HG02970 (cell line): Measurements from ENCODE around the gene PER3.

Experiments used
- ATAC-seq: cut with Tn5 transposase; IDR thresholded peaks from one replicate; pipeline ENCODE4 v1.9.1; 2021; ENCODE audit warnings: mild to moderate bottlenecking, moderate library complexity, moderate number of reproducible peaks; ENCODE audit not compliant: unreplicated experiment, low FRiP score

PER3 gene

DNA sequence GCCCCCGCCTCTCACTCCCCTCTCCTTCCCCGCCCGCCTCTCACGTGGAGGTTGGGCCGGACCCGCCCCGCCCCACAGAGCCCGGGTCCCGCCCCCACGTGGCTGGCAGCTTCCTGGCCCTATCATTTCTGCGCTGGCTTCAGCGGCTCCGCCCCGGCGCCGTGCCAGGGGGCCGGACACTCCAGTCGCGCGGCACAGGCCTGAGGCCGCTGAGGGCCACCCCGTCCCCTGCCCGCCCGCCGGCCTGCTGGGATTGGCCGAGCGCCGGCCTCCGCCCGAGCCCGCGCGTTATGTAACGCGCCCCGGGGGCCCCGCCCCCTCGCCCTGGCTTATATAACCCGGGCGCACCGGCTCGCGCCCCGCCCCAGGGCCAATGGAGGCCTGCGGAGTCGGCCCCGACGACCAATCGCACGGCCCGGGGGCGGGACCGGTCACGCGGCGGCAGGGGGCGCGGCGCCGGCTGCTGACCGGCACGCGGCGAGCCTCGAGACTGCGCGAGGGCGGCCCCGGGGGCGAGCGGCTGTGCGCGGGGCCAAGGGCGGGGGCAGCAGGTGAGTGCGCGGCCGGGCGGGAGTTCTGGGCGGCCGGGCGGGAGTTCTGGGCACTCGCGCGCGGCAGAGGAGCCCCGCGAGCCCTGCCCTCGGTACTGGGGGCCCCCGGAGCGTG, at the start of gene PER3:
PER3 (plus strand) TSS at position 466 of the 666 bp plus-strand sequence. CDS start 587 bp downstream, outside the sequence.
- ATAC-seq: peak; percentile 89

DNA sequence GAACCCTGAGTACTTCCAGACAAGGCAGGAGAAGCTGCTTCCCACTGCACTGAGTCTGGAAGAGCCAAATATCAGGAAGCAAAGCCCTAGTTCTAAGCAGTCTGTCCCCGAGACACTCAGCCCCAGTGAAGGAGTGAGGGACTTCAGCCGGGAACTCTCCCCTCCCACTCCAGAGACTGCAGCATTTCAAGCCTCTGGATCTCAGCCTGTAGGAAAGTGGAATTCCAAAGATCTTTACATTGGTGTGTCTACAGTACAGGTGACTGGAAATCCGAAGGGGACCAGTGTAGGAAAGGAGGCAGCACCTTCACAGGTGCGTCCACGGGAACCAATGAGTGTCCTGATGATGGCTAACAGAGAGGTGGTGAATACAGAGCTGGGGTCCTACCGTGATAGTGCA, 46.0 kb upstream of the PER3 start:
- ATAC-seq: no peak

DNA sequence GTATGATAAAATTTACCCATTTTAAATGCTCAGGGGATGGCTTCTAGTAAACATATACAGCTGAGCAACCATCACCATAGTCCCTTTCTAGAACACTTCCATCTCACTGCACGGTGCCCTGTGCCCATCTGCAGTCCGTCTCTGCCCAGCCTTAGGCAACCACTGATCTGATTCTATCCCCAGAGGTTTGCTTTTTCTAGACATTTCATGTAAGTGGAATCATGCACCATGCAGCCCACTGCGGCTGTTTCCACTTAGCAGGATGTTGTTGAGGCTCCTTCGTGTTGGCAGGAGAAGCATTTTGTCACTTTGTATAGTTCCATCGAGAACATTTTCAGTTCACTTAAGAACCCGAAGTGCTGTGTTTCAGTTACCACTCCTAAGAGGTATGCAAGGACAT, 40.7 kb upstream of the PER3 start:
- no peak for ATAC-seq

- no peak for ATAC-seq
Measured at GRCh38 chr1:7744882-7745281, 39.2 kb upstream of the PER3 start.

DNA sequence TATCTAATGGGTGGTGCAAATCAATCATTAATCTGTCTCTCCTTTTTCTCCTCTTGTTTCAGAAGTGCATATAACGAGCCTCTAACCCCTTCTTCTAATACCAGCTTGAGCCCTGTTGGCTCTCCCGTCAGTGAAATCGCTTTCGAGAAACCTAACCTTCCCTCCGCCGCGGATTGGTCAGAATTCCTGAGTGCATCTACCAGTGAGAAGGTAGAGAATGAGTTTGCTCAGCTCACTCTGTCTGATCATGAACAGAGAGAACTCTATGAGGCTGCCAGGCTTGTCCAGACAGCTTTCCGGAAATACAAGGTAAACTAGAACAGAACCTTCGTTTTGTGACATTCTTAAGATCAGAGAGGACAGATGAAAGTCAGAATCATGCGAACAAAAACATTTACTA, 38.3 kb upstream of the PER3 start:
- no peak for ATAC-seq

DNA sequence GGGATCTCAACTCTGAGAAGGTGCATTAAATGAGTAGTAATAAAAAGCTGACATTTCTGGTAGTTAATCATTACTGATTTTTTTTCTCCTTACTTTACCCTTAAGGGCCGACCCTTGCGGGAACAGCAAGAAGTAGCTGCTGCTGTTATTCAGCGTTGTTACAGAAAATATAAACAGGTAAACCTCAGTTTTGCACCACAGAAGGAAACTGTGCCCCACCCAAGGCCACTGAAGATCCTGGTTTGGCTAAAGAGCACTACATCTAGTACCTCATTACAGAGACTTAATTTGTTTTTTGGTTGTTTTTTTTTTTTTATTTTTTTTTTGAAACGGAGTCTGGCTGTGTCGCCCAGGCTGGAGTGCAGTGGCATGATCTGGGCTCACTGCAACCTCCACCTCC, 36.5 kb upstream of the PER3 start:
- ATAC-seq: no peak

DNA sequence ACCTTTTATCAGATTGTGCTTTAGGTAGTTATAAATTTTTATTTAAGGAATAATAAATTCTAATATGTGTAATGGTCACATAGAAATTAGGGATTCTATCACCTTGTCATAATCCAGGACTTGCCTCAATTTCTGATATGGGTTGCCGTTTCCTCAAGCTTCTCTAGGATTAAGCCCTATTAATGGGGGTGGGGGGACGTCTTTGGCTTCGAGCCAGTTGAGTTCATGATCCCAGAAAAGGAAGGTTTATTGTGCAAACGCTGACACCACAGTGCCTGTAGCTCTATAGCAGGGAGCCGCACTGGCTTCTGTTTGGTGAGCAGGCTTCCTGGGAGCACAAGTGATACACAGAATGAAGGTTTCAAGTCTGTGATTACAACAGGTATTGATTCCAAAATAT, 35.0 kb upstream of the PER3 start:
- no peak for ATAC-seq

- no peak for ATAC-seq
Measured at GRCh38 chr1:7751174-7751573, 32.9 kb upstream of the PER3 start.

DNA sequence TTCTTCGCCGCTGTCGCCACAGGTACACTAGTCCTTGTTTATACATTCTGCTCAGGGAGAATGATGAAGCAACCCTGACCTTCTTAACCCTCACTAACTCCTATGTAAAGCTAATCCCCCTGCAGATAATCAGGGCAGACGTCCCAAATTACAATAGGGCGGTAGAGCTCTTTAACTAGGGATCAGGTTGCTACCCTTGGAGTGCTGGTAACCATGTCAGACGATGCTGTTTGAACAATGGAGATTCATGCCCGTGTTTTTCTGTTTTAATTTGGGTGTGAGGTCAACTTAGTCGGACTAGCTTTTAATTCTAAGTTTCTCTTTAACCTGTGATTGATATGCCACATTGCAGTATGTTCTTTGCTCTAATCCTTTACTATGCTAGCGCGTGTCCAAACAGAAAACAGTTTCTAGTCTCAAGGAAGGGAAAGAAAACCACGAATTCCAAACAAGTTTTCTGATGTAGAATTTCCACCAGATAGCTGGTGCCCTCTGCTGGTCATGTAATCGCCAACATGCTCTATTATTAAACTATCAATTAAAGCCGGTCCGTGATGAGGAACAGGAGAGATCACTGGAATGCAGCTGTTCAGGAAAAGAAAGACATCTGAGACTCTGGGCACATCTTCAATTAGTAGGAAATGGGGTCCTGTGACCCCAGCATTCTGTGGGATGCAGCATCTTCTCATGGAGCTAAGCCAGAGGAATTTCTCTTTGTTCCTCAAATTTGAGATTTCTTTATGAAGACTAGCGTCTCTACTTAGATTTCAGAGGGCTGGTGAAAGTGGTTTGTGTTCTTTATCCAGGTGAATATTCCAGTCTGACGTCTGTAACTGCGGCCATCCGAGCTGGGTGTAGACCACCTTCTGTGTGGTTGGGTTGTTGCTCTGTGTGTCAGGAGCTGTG, 31.3 kb upstream of the PER3 start:
- no peak for ATAC-seq

- no peak for ATAC-seq
Measured at GRCh38 chr1:7753641-7754040, 30.4 kb upstream of the PER3 start.

DNA sequence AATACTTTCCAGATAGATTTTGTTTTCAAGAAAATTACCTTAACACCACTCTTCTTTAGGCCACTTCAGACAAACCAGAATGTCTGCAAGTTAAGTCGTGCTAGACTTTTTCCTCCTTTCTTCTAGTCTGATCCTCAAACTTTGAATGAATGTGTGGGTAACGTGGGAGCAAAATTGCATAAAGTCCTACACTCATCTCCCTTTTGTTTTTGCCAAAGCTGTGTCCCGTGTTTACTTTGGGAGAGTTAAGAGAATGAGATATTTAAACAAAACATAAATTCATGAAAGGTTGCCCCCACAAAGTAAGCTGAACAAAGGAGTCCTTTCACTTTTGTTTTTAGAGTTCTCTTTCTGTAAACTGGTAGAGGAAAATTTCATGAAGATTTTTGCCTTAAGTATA, 29.9 kb upstream of the PER3 start:
- ATAC-seq: no peak

- ATAC-seq: no peak
Measured at GRCh38 chr1:7755448-7755847, 28.6 kb upstream of the PER3 start.

GRCh38 chr1:7760245-7760644, 23.8 kb upstream of the PER3 start:
- ATAC-seq: no peak

GRCh38 chr1:7761103-7761502, 23.0 kb upstream of the PER3 start:
- no peak for ATAC-seq

DNA sequence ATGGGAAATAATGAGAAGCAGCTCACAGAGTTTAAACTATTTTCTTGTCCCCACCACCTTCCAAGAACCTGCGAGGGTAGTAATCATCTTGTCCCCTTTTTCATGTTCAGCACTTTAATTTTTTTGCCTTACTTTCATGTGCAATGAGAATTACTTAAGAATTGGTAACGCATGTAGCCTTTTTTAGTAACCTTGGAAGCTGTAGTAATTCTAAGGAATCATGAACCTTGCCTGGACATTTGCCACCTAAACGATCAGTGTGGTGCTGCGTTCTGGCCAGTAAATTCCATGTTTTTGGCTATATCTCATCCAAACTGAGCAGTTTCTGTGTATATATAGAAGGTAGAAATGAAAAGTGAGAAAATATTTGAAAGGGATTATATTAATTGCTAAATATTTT, 16.9 kb upstream of the PER3 start:
- ATAC-seq: no peak

GRCh38 chr1:7768583-7768982, 15.5 kb upstream of the PER3 start:
- no peak for ATAC-seq

DNA sequence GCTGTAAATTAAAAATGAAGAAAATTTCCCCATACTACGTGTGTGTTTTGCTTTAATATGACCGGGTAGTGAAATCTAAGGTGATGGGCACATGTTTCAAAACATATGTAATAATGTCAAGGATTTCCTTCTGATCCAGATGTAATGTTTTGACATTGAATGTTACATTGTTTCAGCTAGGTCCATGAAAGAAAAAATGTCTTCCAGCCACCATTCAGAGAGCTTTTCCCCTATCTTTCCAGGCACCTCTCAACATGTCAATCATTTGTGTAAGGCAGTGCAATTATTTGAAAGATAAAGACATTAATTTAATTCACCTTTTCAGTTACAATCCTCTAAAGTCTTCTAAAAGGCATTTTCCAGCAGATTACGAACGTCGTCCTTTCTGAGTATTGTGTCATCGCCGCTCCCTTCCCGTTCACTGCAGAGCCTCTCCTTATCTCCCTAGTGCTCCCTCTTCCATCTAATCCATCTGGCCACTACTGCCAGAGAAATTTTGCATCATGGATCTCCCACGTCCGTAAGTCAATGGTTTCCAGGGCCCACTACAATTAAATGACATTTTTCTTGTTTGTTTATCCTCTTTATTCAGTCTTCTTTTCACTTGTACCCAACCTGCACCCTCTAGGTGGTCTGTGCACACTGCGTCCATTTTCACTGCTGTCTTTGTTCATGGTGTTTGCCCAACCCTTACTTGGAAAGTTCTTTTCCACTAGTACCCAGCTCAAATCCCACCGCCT, 14.2 kb upstream of the PER3 start:
- ATAC-seq: no peak

DNA sequence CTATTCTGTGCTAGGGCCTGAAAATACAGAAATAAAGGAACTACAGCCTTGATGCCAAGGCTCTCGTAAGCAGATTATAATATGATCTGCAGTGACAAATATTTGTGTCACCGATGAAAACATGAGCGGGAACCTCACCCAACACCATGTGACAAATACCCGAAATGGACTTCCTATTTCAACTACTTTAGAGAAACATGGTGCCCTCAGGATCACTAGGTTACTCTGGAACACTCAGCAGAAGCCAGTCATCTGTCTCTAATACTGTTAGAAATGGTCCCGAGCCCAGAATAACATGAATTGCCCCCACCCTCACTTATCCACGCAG, 13.5 kb upstream of the PER3 start:
- ATAC-seq: peak; percentile 8

GRCh38 chr1:7770997-7771822, 12.9 kb upstream of the PER3 start, which contains the start of gene VAMP3:
TSS of gene VAMP3 (plus strand) at chr1:7771296. CDS start at chr1:7771384, 88 bp downstream.
- ATAC-seq: peak; percentile 68

DNA sequence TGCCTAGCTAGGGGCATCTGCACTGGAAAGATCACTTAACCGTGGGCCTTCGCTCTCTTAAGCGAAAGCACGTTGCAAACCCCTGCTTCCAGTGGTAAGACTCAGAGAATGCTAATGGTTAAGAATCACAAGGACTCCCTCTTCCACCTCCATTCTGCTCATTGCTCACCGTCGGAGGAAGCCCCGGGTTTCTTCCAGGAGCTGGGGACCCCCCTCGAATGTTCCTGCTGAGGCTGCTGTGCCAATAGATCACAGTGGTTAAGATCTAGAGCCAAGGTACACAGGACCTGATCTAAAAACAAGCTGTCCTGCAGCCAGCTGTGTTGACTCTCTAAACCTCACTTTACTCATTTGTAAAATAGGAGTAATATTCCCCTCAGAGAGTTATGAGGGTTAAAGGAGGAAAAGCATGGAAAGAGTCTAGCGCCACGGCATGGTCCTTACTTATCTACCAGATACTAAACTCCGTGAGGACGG, 12.2 kb upstream of the PER3 start:
- ATAC-seq: no peak
